T-cell (primary cell): ENCODE measurements around the gene GABBR2. TPM values are rescaled to one million over a fixed set of nuclear protein-coding genes. Genes with fewer than 3 reads are reported as not detected.
"Not testable (repeated sequence)": the region's sequence is repeated elsewhere in the genome, so short reads cannot be mapped to it uniquely, and the experiment has no call there.

Experiments used
- ATAC-seq, 4 experiments: fragments of 200-7000 bp in 3 of 4; fragments of 150-1000 bp in 1 of 4; cut with Tn5 transposase; replicated peaks in 1 of 4; 1 replicate in 3 of 4; 2 replicates in 1 of 4; pipeline ENCODE4 v1.10.0; 2021; ENCODE audit warnings: moderate library complexity in 3 of 4, mild to moderate bottlenecking in 2 of 4, moderate number of reproducible peaks in 1 of 4
- CTCF ChIA-PET, 2 donors: fragments of 300-600 bp; sonication (Branson Sonifier 250); formaldehyde crosslinking; loops; one replicate each; lab custom pipeline; 2022; ENCODE audit warnings: antibody characterized with exemption in 2 of 2; lab: Charles Lee
- POLR2A ChIA-PET, 2 donors: fragments of 300-600 bp; sonication (Branson Sonifier 250); formaldehyde crosslinking; loops; one replicate each; lab custom pipeline; 2022; ENCODE audit warnings: antibody characterized with exemption in 2 of 2; lab: Charles Lee
- DNase-seq, 35 experiments: peaks; one replicate each; pipeline versions ENCODE4 v3.0.0 to v3.0.0-alpha.2; 2013 to 2023
- H3K27ac ChIP-seq: one replicate; pipeline ENCODE4 v1.5.1; 2013; ENCODE audit warnings: low read length
- H3K27me3 ChIP-seq, 2 experiments: replicated peaks in 1 of 2; 1 replicate in 1 of 2; 2 replicates in 1 of 2; pipeline versions ENCODE4 v1.6.1 to v1.7.0; 2013; ENCODE audit warnings: low read length in 1 of 2, mixed read lengths in 1 of 2; ENCODE audit not compliant: control insufficient read depth in 2 of 2, insufficient read depth in 2 of 2; ENCODE audit errors: extremely low read depth in 1 of 2
- H3K36me3 ChIP-seq, 2 donors: 1 replicate in 1 of 2; 2 replicates in 1 of 2; pipeline versions ENCODE4 v1.6.1 to v1.7.0; 2013; ENCODE audit warnings: low read length in 1 of 2; ENCODE audit not compliant: control insufficient read depth in 2 of 2, insufficient read depth in 1 of 2; ENCODE audit errors: extremely low read depth in 1 of 2
- H3K4me1 ChIP-seq, 2 experiments: 1 replicate in 1 of 2; 2 replicates in 1 of 2; pipeline versions ENCODE4 v1.6.1 to v1.7.0; 2013; ENCODE audit warnings: low read length in 2 of 2, mixed read lengths in 1 of 2; ENCODE audit not compliant: insufficient read depth in 2 of 2, control insufficient read depth in 1 of 2; ENCODE audit errors: extremely low read depth in 1 of 2
- H3K4me3 ChIP-seq, 2 donors: 1 replicate in 1 of 2; 2 replicates in 1 of 2; pipeline versions ENCODE4 v1.5.1 to v1.7.0; 2013; ENCODE audit warnings: mild to moderate bottlenecking in 2 of 2, low read length in 1 of 2, moderate library complexity in 1 of 2; ENCODE audit not compliant: control insufficient read depth in 1 of 2; ENCODE audit errors: extremely low read depth in 1 of 2
- H3K9me3 ChIP-seq: 2 replicates; pipeline ENCODE4 v1.7.0; 2013
- H3K27ac Mint-ChIP-seq, 2 donors: one replicate each; pipeline ENCODE4 v1.8.0; 2020 to 2021; ENCODE audit warnings: mild to moderate bottlenecking in 2 of 2, mixed read lengths in 2 of 2
- H3K27me3 Mint-ChIP-seq, 2 donors: one replicate each; pipeline ENCODE4 v1.8.0; 2021 to 2022; ENCODE audit warnings: mixed read lengths in 2 of 2
- H3K36me3 Mint-ChIP-seq: one replicate; pipeline ENCODE4 v1.8.0; 2021; ENCODE audit warnings: mixed read lengths
- H3K4me1 Mint-ChIP-seq, 3 donors: one replicate each; pipeline ENCODE4 v1.8.0; 2020 to 2022; ENCODE audit warnings: mixed read lengths in 3 of 3, mild to moderate bottlenecking in 1 of 3
- H3K4me3 Mint-ChIP-seq, 3 donors: one replicate each; pipeline ENCODE4 v1.8.0; 2020 to 2022; ENCODE audit warnings: mild to moderate bottlenecking in 3 of 3, mixed read lengths in 3 of 3, moderate library complexity in 3 of 3
- H3K9me3 Mint-ChIP-seq, 3 donors: one replicate each; pipeline ENCODE4 v1.8.0; 2020 to 2022; ENCODE audit warnings: mixed read lengths in 3 of 3
- WGBS: methylation state at CpG from one replicate; pipeline ENCODE4 v1.1.5; 2013; ENCODE audit warnings: missing lambda C conversion rate; ENCODE audit not compliant: insufficient coverage; 5-methylcytosine and 5-hydroxymethylcytosine counted together
- total RNA-seq, 35 experiments: library from RNA in 6 of 35; stranded (reverse) in 6 of 35; fragments of 120-200 nt in 1 of 35; gene quantifications; one replicate each; pipeline versions ENCODE4 v1.2.1 to v1.2.4 and lab custom pipeline; 2013 to 2026

Gene GABBR2
- total RNA-seq, 5 donors from 2014 or later (not counting 1 experiment from before 2014, with no cell fraction given): 0.03 TPM; not detected in 4

DNA sequence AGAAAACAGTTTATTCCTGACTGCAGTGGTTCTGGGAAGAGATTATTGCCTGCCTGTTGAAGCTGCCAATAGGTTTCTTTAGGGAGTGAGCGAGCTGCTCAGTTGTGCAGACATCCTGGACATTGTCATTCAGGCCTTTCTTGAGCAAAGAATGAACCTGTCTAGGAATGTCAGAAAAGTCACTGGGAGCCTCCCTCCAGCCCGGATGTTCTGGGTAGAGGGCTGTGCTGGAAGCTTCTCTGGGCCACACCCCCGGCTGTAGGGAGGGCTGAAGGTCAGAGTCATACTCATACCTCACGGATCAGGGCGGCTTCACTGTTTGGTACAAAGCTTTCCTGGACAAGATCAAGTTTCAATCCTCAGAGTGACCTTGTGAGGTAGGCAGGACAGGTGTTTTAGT is 419.9 kb downstream of the GABBR2 start:
- ChIA-PET POLR2A (no interaction called here), CTCF (no interaction called here)
- Histone ChIP-seq H3K4me3 (no peak overlapping the region), H3K4me1 (no peaks in the 10 kb centered on the region), H3K36me3 (no peaks in the 10 kb centered on the region), H3K27me3 (peaks cover 0 to 24% of the 10 kb centered on the region in 2 experiments), H3K9me3 (no peaks in the 10 kb centered on the region), H3K27ac (no peak overlapping the region)
- Mint-ChIP-seq H3K4me3 (no peak overlapping the region), H3K9me3 (no peaks in the 10 kb centered on the region), H3K36me3 (no peaks in the 10 kb centered on the region), H3K27ac (no peak overlapping the region), H3K27me3 (peaks cover 0 to 2% of the 10 kb centered on the region in 2 donors), H3K4me1 (no peaks in the 10 kb centered on the region)
- WGBS: 74% methylated on average over 5 of the region's 5 CpGs
- no peak for ATAC-seq
- DNase-seq: no peak

DNA sequence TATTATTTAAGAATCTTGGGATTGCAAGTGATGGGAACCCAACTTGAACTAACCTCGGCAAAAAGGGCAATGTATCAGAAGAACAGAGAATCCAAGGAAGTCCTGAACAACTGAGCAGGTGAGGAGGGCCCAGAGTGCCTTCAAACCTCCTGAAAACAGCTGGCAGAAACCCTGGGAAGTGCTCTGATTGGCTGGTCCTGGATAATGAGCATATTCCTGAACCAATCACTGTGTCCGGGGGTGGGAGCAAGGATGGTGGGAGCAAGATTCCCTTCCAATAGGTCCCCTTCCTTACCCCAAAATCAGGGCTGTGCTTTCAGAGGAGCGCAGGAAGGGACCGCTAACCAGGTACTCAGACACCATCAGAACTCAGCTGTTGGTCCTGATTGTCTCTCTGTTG is 421.4 kb downstream of the GABBR2 start:
- POLR2A ChIA-PET: no interaction called here
- Histone ChIP-seq H3K4me3 (no peak overlapping the region), H3K27ac (no peak overlapping the region), H3K36me3 (no peaks in the 10 kb centered on the region), H3K4me1 (no peaks in the 10 kb centered on the region), H3K9me3 (no peaks in the 10 kb centered on the region), H3K27me3 (peaks cover 0 to 24% of the 10 kb centered on the region in 2 experiments)
- DNase-seq (no peak), ATAC-seq (no peak)
- Mint-ChIP-seq H3K27ac (no peak overlapping the region), H3K4me1 (no peaks in the 10 kb centered on the region), H3K9me3 (no peaks in the 10 kb centered on the region), H3K36me3 (no peaks in the 10 kb centered on the region), H3K4me3 (no peak overlapping the region), H3K27me3 (peaks cover 3 to 7% of the 10 kb centered on the region in 2 donors)
- 83% methylated on average over 2 of the region's 4 CpGs for WGBS
- CTCF ChIA-PET: no interaction called here

DNA sequence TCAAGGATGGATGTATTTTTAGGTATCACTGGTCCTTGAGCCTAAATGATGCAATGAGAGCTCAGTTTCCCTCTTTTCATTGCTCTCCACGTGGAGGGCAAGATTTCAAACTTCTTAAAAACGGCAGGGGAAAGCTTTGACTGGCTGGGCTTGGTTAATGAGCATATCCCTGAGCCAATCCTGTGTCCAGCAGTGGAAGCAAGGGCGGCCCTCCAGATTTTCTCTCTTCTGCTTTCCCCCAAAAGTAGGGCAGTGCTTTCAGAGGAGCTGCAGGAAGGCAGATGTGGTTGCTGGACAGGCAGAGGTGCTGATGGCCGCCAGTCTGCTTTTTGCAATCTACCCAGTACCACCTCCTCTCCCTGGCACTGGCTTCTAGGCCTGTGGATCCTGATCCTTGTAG is 423.3 kb downstream of the GABBR2 start:
- ChIA-PET CTCF (no interaction called here), POLR2A (no interaction called here)
- Mint-ChIP-seq H3K27me3 (peaks cover 3 to 17% of the 10 kb centered on the region in 2 donors), H3K27ac (no peak overlapping the region), H3K4me3 (no peak overlapping the region), H3K9me3 (no peaks in the 10 kb centered on the region), H3K4me1 (no peaks in the 10 kb centered on the region), H3K36me3 (no peaks in the 10 kb centered on the region)
- Histone ChIP-seq H3K4me3 (no peak overlapping the region), H3K4me1 (no peaks in the 10 kb centered on the region), H3K27ac (no peak overlapping the region), H3K9me3 (no peaks in the 10 kb centered on the region), H3K27me3 (peaks cover 0 to 29% of the 10 kb centered on the region in 2 experiments), H3K36me3 (no peaks in the 10 kb centered on the region)
- no peak for DNase-seq
- 25% methylated on average over 2 of the region's 4 CpGs for WGBS
- no peak for ATAC-seq

DNA sequence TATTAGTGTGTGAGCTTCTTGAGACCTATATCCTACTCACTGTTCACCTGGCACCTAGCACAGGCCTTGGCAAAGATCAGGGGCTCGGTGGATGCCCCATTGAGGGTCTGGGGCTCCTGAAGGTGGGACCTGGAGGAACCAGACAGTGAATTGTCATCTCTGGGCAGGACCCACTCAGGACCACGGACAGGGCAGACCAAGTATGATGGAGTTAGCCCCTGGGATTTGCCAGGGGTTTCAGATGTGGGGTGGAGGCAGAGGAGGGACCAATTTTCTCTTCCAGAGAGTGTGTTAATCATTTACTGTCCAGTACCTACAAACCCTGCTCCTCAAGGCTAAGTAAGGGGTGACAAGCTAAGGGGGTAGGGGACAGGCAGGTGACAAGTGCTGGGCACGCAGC is 424.0 kb downstream of the GABBR2 start:
- ChIA-PET CTCF (no interaction called here), POLR2A (no interaction called here)
- 47% methylated on average over 2 of the region's 3 CpGs for WGBS
- Mint-ChIP-seq H3K4me1 (no peaks in the 10 kb centered on the region), H3K4me3 (no peak overlapping the region), H3K27ac (no peak overlapping the region), H3K36me3 (no peaks in the 10 kb centered on the region), H3K27me3 (peaks cover 3 to 22% of the 10 kb centered on the region in 2 donors), H3K9me3 (no peaks in the 10 kb centered on the region)
- ATAC-seq (no peak), DNase-seq (no peak)
- Histone ChIP-seq H3K27ac (no peak overlapping the region), H3K36me3 (no peaks in the 10 kb centered on the region), H3K9me3 (no peaks in the 10 kb centered on the region), H3K4me1 (no peaks in the 10 kb centered on the region), H3K4me3 (no peak overlapping the region), H3K27me3 (peaks cover 0 to 29% of the 10 kb centered on the region in 2 experiments)

DNA sequence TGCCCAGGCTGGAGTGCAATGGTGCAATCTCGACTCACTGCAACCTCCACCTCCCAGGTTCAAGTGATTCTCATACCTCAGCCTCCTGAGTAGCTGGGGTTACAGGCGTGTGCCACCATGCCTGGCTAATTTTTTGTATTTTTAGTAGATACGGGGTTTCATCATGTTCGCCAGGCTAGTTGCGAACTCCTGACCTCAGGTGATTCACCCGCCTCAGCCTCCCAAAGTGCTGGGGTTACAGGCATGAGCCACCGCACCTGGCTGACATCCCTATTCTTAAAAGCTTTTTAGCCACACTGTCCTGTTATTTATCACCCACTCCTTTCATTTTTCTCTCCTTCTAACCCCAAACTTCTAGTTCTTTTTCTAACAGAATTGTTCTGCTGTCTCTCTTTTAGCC is 425.6 kb downstream of the GABBR2 start:
- POLR2A ChIA-PET, H3K4me1 ChIP-seq, H3K27ac ChIP-seq, DNase-seq, ATAC-seq, H3K4me3 ChIP-seq, H3K36me3 Mint-ChIP-seq, H3K27ac Mint-ChIP-seq, H3K4me3 Mint-ChIP-seq, CTCF ChIA-PET, H3K9me3 Mint-ChIP-seq, H3K4me1 Mint-ChIP-seq, H3K36me3 ChIP-seq, H3K9me3 ChIP-seq: not testable (repeated sequence)
- peaks cover 12 to 28% of the 10 kb centered on the region in 2 donors for H3K27me3 Mint-ChIP-seq
- H3K27me3 ChIP-seq: peaks cover 0 to 39% of the 10 kb centered on the region in 2 experiments
- WGBS: 75% methylated on average over 4 of the region's 7 CpGs

DNA sequence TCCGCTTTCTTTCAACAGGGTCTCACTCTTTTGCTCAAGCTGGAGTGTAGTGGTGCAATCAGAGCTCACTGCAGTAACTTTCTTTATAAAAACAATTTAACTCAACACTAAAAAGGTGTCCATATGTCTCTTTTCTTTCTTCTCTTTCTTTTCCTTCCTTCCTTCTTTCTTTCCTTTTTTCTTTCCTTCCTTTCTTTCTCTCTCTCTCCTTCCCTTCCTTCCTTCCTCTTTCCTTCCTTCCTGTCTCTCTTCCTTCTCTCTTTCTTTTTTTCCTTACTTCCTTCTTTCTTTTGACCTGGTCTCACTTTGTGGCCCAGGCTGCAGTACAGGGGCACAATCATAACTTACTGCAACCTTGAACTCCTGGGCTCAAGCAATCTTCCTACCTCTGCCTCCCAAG is 427.5 kb downstream of the GABBR2 start:
- Histone ChIP-seq H3K27ac (no peak overlapping the region), H3K27me3 (peaks cover 0 to 27% of the 10 kb centered on the region in 2 experiments), H3K4me1 (no peaks in the 10 kb centered on the region), H3K4me3 (no peak overlapping the region), H3K36me3 (no peaks in the 10 kb centered on the region), H3K9me3 (no peaks in the 10 kb centered on the region)
- POLR2A ChIA-PET: no interaction called here
- Mint-ChIP-seq H3K36me3 (no peaks in the 10 kb centered on the region), H3K27ac (no peak overlapping the region), H3K27me3 (peaks cover 17 to 31% of the 10 kb centered on the region in 2 donors), H3K4me3 (no peak overlapping the region), H3K9me3 (no peaks in the 10 kb centered on the region), H3K4me1 (no peaks in the 10 kb centered on the region)
- no peak for ATAC-seq
- CTCF ChIA-PET: no interaction called here
- no CpG with 5 or more reads among the region's 1 CpG for WGBS
- no peak for DNase-seq

DNA sequence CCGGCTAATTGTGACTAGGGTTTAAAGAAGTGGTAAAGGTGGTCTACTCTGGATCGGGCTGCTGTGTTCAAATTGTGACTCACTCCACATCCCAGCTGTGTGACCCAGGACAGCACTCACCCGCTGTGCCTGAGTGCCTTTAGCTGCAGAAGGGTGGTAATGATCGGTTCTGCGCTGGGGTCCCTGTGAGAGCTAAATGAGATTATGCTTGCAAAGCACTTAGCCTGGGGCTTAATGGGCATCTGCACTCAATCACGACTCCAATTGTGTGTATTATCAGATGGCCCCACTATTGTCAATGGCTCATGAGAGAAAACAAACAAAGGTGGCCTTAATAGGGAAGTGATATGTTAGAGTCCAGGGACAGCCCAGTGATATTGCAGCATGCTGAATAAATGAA is 428.2 kb downstream of the GABBR2 start:
- 82% methylated on average over 5 of the region's 6 CpGs for WGBS
- Histone ChIP-seq H3K9me3 (no peaks in the 10 kb centered on the region), H3K36me3 (no peaks in the 10 kb centered on the region), H3K4me3 (no peak overlapping the region), H3K4me1 (no peaks in the 10 kb centered on the region), H3K27ac (no peak overlapping the region), H3K27me3 (peaks cover 0 to 25% of the 10 kb centered on the region in 2 experiments)
- H3K36me3 Mint-ChIP-seq: no peaks in the 10 kb centered on the region
- ChIA-PET POLR2A (no interaction called here), CTCF (no interaction called here)
- no peak overlapping the region for H3K4me3 Mint-ChIP-seq
- no peaks in the 10 kb centered on the region for H3K9me3 Mint-ChIP-seq
- DNase-seq: no peak
- no peak for ATAC-seq
- no peaks in the 10 kb centered on the region for H3K4me1 Mint-ChIP-seq
- no peak overlapping the region for H3K27ac Mint-ChIP-seq
- H3K27me3 Mint-ChIP-seq: peaks cover 17 to 31% of the 10 kb centered on the region in 2 donors
